ENCODE data around the gene LEKR1. TPM values are rescaled to one million over a fixed set of nuclear protein-coding genes. Genes with fewer than 3 reads are reported as not detected.

LEKR1 gene
- total and polyA plus RNA-seq, 9 of the 15 experiments (the other 6 are each of a cell fraction or from before 2014, with no cell fraction given): 0.76 to 1.8 (median 1.2) TPM

GRCh38 chr3:156987946-156988345 lies 161.8 kb downstream of the LEKR1 start:
- Histone ChIP-seq H3K79me2 (ENCODE audit: control insufficient read depth, insufficient read depth, low read length) (no peaks in the 10 kb centered on the region), H3K9me3 (replicated peaks; ENCODE audit: control insufficient read depth, insufficient read depth, low read depth, low read length) (no peaks in the 10 kb centered on the region), H2AFZ (ENCODE audit: low read depth, low read length) (no peak overlapping the region), H3K27ac (ENCODE audit: extremely low read depth, low read depth, low read length) (no peak overlapping the region), H3K27me3 (ENCODE audit: control insufficient read depth in 2 of 2, insufficient read depth in 2 of 2, low read length in 2 of 2) (no peaks in the 10 kb centered on the region), H3K4me3 (no peak overlapping the region), H3K36me3 (ENCODE audit: control insufficient read depth, insufficient read depth, low read length) (no peaks in the 10 kb centered on the region), H3K9me1 (ENCODE audit: control insufficient read depth, insufficient read depth, low read length) (no peaks in the 10 kb centered on the region), H3K4me2 (ENCODE audit: insufficient read depth, low read length) (no peak overlapping the region), H3K9ac (ENCODE audit: insufficient read depth in 1 of 2, low read depth in 2 of 2, low read length in 2 of 2) (no peak overlapping the region), H4K20me1 (replicated peaks; ENCODE audit: control insufficient read depth, insufficient read depth, low read length) (no peaks in the 10 kb centered on the region), H3K4me1 (replicated peaks in 1 of 2; ENCODE audit: control insufficient read depth in 2 of 2, insufficient read depth in 2 of 2, low read length in 2 of 2) (no peaks in the 10 kb centered on the region; a peak in 1 of 5 replicates)
- FAIRE-seq: no peak
- no peak for ATAC-seq
- ChIA-PET CTCF (ENCODE audit: low intra/inter-chr PET ratio) (no interaction called here), POLR2A (no interaction called here)
- 3% methylated on average over 2 of the region's 2 CpGs for WGBS (ENCODE audit: insufficient coverage, low coverage, missing lambda C conversion rate)
- BruUV-seq (replicated peaks): no TSS peak
- TF ChIP-seq BACH1 (tag; IDR thresholded peaks at IDR 0.05) (no peak), SP1 (CRISPR knock-in tag; IDR thresholded peaks at IDR 0.05) (no peak), MEF2D (tag; conservative IDR thresholded peaks at IDR 0.05; ENCODE audit: low read depth) (no peak), CLOCK (CRISPR knock-in tag; IDR thresholded peaks at IDR 0.05; ENCODE audit: borderline replicate concordance) (no peak), CEBPB (tag; IDR thresholded peaks at IDR 0.05) (0 out of 2 replicates have a peak, but pooled peaks have one; percentile 11), REST (IDR thresholded peaks at IDR 0.05; ENCODE audit: borderline replicate concordance) (0 out of 2 replicates have a peak, but pooled peaks have one; percentile 9), REST (CRISPR knock-in tag; IDR thresholded peaks at IDR 0.05; ENCODE audit: low read depth) (no peak), GTF2E2 (tag; IDR thresholded peaks at IDR 0.05) (no peak)
- DNase-seq (ENCODE audit: extremely low read depth in 1 of 4, low spot score in 3 of 4): no peak
- intact Hi-C loops (cut with micrococcal nuclease) (loop anchor here (10.0 kb wide), 1 partner anchor 147 kb away; no protein-coding TSS in a partner anchor), in situ Hi-C loops (cut with MboI) (no loop called here)

All from K562 (cell line).